ENCODE results near the gene MPPED2. TPM values are rescaled to one million over a fixed set of nuclear protein-coding genes. Genes with fewer than 3 reads are reported as not detected.

MPPED2 gene
- total RNA-seq, 1 donor from 2014 or later: not detected

GRCh38 chr11:30455025-30455424 lies 131.1 kb downstream of the MPPED2 start:
- no peak for DNase-seq (ENCODE audit: low read depth, low spot score)

- DNase-seq (ENCODE audit: low read depth, low spot score): no peak
Observed at GRCh38 chr11:30454541-30454940, 131.6 kb downstream of the MPPED2 start.

GRCh38 chr11:30454111-30454510 lies 132.0 kb downstream of the MPPED2 start:
- DNase-seq (ENCODE audit: low read depth, low spot score): no peak

GRCh38 chr11:30453705-30454104 lies 132.4 kb downstream of the MPPED2 start:
- DNase-seq (ENCODE audit: low read depth, low spot score): no peak

- no peak for DNase-seq (ENCODE audit: low read depth, low spot score)
Observed at GRCh38 chr11:30452842-30453241, 133.3 kb downstream of the MPPED2 start.

- DNase-seq (ENCODE audit: low read depth, low spot score): no peak
Observed at GRCh38 chr11:30452114-30452513, 134.0 kb downstream of the MPPED2 start.

GRCh38 chr11:30451626-30452025 lies 134.5 kb downstream of the MPPED2 start:
- DNase-seq (ENCODE audit: low read depth, low spot score): no peak

- no peak for DNase-seq (ENCODE audit: low read depth, low spot score)
Observed at GRCh38 chr11:30451167-30451566, 135.0 kb downstream of the MPPED2 start.

GRCh38 chr11:30447058-30447640 lies 139.0 kb downstream of the MPPED2 start:
- DNase-seq (ENCODE audit: low read depth, low spot score): no peak

- no peak for DNase-seq (ENCODE audit: low read depth, low spot score)
Observed at GRCh38 chr11:30446520-30446919, 139.6 kb downstream of the MPPED2 start.

- DNase-seq (ENCODE audit: low read depth, low spot score): no peak
Observed at GRCh38 chr11:30445056-30445455, 141.1 kb downstream of the MPPED2 start.

GRCh38 chr11:30440510-30440909 lies 145.6 kb downstream of the MPPED2 start:
- DNase-seq (ENCODE audit: low read depth, low spot score): no peak

GRCh38 chr11:30436801-30437200 lies 149.4 kb downstream of the MPPED2 start:
- no peak for DNase-seq (ENCODE audit: low read depth, low spot score)

GRCh38 chr11:30435488-30435887 lies 150.7 kb downstream of the MPPED2 start:
- DNase-seq (ENCODE audit: low read depth, low spot score): no peak

- no peak for DNase-seq (ENCODE audit: low read depth, low spot score)
Observed at GRCh38 chr11:30434901-30435300, 151.3 kb downstream of the MPPED2 start.

- DNase-seq (ENCODE audit: low read depth, low spot score): no peak
Observed at GRCh38 chr11:30433831-30434230, 152.3 kb downstream of the MPPED2 start.

- no peak for DNase-seq (ENCODE audit: low read depth, low spot score)
Observed at GRCh38 chr11:30432716-30433115, 153.4 kb downstream of the MPPED2 start.

GRCh38 chr11:30432178-30432577 lies 154.0 kb downstream of the MPPED2 start:
- DNase-seq (ENCODE audit: low read depth, low spot score): no peak

GRCh38 chr11:30431127-30431814 lies 154.9 kb downstream of the MPPED2 start:
- no peak for DNase-seq (ENCODE audit: low read depth, low spot score)

- no peak for DNase-seq (ENCODE audit: low read depth, low spot score)
Observed at GRCh38 chr11:30429550-30429949, 156.6 kb downstream of the MPPED2 start.

GRCh38 chr11:30426781-30427180 lies 159.4 kb downstream of the MPPED2 start:
- no peak for DNase-seq (ENCODE audit: low read depth, low spot score)

- no peak for DNase-seq (ENCODE audit: low read depth, low spot score)
Observed at GRCh38 chr11:30424844-30425243, 161.3 kb downstream of the MPPED2 start.

GRCh38 chr11:30424321-30424720 lies 161.8 kb downstream of the MPPED2 start:
- DNase-seq (ENCODE audit: low read depth, low spot score): no peak
